Neural progenitor cell (in vitro differentiated cells): Measurements from ENCODE around the gene CDK5RAP2.

Source experiments
- CTCF ChIP-seq: fragments of 200-600 bp; sonication (generic); IDR thresholded peaks from 2 replicates; pipeline ENCODE4 v1.5.1; 2017; ENCODE audit warnings: antibody characterized with exemption, mild to moderate bottlenecking
- EZH2 ChIP-seq: fragments of 200-600 bp; sonication (generic); IDR thresholded peaks from 2 replicates; pipeline ENCODE4 v1.6.1; 2017; ENCODE audit warnings: antibody characterized with exemption, mild to moderate bottlenecking, moderate library complexity

GRCh38 chr9:120358877-120359276, 221.1 kb downstream of the CDK5RAP2 start:
- TF ChIP-seq CTCF: peak; percentile 29
- no peak for TF ChIP-seq EZH2
